Smooth muscle cell (in vitro differentiated cells): ENCODE measurements around the gene ADAM11. TPM values are rescaled to one million over a fixed set of nuclear protein-coding genes. Genes with fewer than 3 reads are reported as not detected.
"Not testable (repeated sequence)": the region's sequence is repeated elsewhere in the genome, so short reads cannot be mapped to it uniquely, and the experiment has no call there.

ENCODE experiments used
- DNase-seq: peaks from one replicate; lab custom pipeline; 2025; ENCODE audit not compliant: unreplicated experiment; lab: John Stamatoyannopoulos, UW
- H2AFZ ChIP-seq: fragments of 200-600 bp; sonication (generic); 2 replicates; pipeline ENCODE4 v1.6.0; 2016; ENCODE audit warnings: antibody characterized with exemption, low read depth, mild to moderate bottlenecking
- H3F3A ChIP-seq: fragments of 200-600 bp; sonication (generic); 2 replicates; pipeline ENCODE4 v1.6.0; 2017; ENCODE audit warnings: antibody characterized with exemption, low read depth
- H3K27ac ChIP-seq: fragments of 200-600 bp; sonication (generic); 2 replicates; pipeline ENCODE4 v1.5.1; 2016; ENCODE audit warnings: low read depth, mild to moderate bottlenecking
- H3K27me3 ChIP-seq: fragments of 200-600 bp; sonication (generic); 2 replicates; pipeline ENCODE4 v1.6.1; 2016; ENCODE audit warnings: low read depth, mild to moderate bottlenecking
- H3K36me3 ChIP-seq: fragments of 200-600 bp; sonication (generic); 2 replicates; pipeline ENCODE4 v1.5.1; 2016; ENCODE audit warnings: low read depth
- H3K4me1 ChIP-seq: fragments of 200-600 bp; sonication (generic); 2 replicates; pipeline ENCODE4 v1.5.1; 2016; ENCODE audit warnings: low read depth
- H3K4me2 ChIP-seq: fragments of 200-600 bp; sonication (generic); 2 replicates; pipeline ENCODE4 v1.6.0; 2016; ENCODE audit warnings: mild to moderate bottlenecking
- H3K4me3 ChIP-seq: fragments of 200-600 bp; sonication (generic); 2 replicates; pipeline ENCODE4 v1.5.1; 2016; ENCODE audit warnings: mild to moderate bottlenecking
- H3K79me2 ChIP-seq: fragments of 200-600 bp; sonication (generic); 2 replicates; pipeline ENCODE4 v1.6.0; 2016; ENCODE audit warnings: low read depth, mild to moderate bottlenecking
- H3K9ac ChIP-seq: fragments of 200-600 bp; sonication (generic); 2 replicates; pipeline ENCODE4 v1.6.0; 2016; ENCODE audit warnings: low read depth
- H3K9me3 ChIP-seq: fragments of 200-600 bp; sonication (generic); replicated peaks from 2 replicates; pipeline ENCODE4 v1.5.1; 2016; ENCODE audit warnings: low read depth
- H4K20me1 ChIP-seq: fragments of 200-600 bp; sonication (generic); 2 replicates; pipeline ENCODE4 v1.6.0; 2016; ENCODE audit warnings: low read depth
- WGBS: methylation state at CpG from one replicate; pipeline ENCODE4 v1.1.7; 2016; ENCODE audit warnings: low lambda C conversion rate; 5-methylcytosine and 5-hydroxymethylcytosine counted together
- polyA plus RNA-seq: library from polyadenylated mRNA; unstranded; fragments of >200 nt; fragmentation: Nextera tagmentation; extraction: Ambion mirVana; gene quantifications from 2 replicates; pipeline ENCODE4 v1.2.1, GENCODE V29; 2016
- total RNA-seq: library from RNA; depleted of rRNA; stranded (reverse); fragments of >200 nt; gene quantifications from 2 replicates; pipeline ENCODE4 v1.2.3, GENCODE V29; 2014
- TF ChIP-seq, protein P1 (sequence below): fragments of 200-600 bp; sonication (generic); IDR thresholded peaks from 2 replicates; pipeline ENCODE4 v1.5.1; 2017; ENCODE audit warnings: borderline replicate concordance, mild to moderate bottlenecking, antibody characterized with exemption; ENCODE audit not compliant: insufficient read depth, poor library complexity, severe bottlenecking

Gene ADAM11, protein sequence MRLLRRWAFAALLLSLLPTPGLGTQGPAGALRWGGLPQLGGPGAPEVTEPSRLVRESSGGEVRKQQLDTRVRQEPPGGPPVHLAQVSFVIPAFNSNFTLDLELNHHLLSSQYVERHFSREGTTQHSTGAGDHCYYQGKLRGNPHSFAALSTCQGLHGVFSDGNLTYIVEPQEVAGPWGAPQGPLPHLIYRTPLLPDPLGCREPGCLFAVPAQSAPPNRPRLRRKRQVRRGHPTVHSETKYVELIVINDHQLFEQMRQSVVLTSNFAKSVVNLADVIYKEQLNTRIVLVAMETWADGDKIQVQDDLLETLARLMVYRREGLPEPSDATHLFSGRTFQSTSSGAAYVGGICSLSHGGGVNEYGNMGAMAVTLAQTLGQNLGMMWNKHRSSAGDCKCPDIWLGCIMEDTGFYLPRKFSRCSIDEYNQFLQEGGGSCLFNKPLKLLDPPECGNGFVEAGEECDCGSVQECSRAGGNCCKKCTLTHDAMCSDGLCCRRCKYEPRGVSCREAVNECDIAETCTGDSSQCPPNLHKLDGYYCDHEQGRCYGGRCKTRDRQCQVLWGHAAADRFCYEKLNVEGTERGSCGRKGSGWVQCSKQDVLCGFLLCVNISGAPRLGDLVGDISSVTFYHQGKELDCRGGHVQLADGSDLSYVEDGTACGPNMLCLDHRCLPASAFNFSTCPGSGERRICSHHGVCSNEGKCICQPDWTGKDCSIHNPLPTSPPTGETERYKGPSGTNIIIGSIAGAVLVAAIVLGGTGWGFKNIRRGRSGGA
- 0.40 TPM in 1 of 2 replicates, not detected in the other for total RNA-seq
- 0.27 and 0.48 TPM in 2 replicates for polyA plus RNA-seq

DNA sequence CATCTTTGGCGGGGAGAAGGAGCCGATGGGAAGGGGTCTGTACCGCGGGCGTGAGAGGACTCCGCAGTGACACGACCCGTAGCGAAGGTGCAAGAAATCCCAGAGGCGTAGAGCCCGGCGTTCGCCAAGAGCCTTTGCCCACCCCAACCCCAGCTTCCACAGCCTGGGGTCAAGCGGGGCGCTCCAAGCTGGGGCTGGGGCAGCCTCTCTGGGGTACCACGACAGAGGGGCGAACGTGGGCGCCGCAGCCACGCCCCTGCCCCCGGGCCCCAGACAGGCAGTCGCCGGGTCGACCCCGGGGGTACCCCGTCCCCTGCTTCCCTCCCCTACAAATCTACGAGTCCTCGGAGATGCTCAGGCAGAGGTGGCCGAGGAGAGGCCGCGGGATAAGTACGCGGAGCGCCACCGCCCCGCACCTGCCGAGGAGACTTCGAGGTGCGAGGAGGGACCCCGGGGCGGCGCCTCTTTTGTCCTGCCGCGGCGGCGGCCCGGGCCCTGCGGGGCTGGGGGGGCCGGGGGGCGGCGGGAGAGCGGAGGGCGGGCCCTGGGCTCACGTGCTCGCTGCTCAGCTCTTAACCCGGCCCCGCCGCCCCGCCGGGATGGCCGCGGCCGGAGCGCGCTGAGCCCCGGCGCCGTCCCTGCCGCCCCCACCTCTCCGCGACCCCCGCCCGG, at the start of gene ADAM11:
ADAM11 (plus strand) TSS at position 575 of the 672 bp plus-strand sequence. CDS start 212 bp downstream, outside the sequence.
- peaks cover 9% of the 10 kb centered on the region for H3K4me1 ChIP-seq
- 15% methylated on average over 22 of the region's 74 CpGs for WGBS
- no peak for DNase-seq

DNA sequence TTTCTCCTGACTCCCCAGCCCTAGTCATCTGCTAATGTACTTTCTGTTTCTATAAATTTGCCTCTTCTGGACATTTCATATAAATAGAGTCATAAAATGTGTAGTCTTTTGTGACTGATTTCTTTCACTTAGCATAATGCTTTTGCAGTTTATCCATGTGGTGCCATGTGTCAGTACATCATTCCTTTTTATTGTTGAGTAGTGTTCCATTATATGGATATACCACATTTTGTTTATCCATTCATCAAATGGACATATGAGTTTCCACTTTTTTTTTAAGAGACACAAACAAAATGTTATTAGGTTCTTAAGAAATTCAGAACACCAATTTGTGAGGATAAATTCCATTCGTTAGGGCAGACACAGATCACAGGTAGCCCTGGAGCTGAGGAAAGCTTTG, 39.3 kb upstream of the ADAM11 start:
- 100% methylated on average over 1 of the region's 1 CpG for WGBS

More for the DNA sequence above, at the start of gene ADAM11:
- Histone ChIP-seq H4K20me1 (no peaks in the 10 kb centered on the region), H2AFZ (no peak within 1 kb of the TSS), H3K9ac (no peak within 1 kb of the TSS), H3K4me3 (peak within 1 kb of the TSS; percentile 47), H3K36me3 (no peaks in the 10 kb centered on the region), H3K27me3 (peaks cover 48% of the 10 kb centered on the region), H3K79me2 (no peaks in the 10 kb centered on the region), H3K9me3 (no peaks in the 10 kb centered on the region), H3K27ac (no peak within 1 kb of the TSS), H3K4me2 (peak within 1 kb of the TSS; percentile 89), H3F3A (no peaks in the 10 kb centered on the region)
- TF ChIP-seq, protein P1, sequence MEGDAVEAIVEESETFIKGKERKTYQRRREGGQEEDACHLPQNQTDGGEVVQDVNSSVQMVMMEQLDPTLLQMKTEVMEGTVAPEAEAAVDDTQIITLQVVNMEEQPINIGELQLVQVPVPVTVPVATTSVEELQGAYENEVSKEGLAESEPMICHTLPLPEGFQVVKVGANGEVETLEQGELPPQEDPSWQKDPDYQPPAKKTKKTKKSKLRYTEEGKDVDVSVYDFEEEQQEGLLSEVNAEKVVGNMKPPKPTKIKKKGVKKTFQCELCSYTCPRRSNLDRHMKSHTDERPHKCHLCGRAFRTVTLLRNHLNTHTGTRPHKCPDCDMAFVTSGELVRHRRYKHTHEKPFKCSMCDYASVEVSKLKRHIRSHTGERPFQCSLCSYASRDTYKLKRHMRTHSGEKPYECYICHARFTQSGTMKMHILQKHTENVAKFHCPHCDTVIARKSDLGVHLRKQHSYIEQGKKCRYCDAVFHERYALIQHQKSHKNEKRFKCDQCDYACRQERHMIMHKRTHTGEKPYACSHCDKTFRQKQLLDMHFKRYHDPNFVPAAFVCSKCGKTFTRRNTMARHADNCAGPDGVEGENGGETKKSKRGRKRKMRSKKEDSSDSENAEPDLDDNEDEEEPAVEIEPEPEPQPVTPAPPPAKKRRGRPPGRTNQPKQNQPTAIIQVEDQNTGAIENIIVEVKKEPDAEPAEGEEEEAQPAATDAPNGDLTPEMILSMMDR, result no peak

DNA sequence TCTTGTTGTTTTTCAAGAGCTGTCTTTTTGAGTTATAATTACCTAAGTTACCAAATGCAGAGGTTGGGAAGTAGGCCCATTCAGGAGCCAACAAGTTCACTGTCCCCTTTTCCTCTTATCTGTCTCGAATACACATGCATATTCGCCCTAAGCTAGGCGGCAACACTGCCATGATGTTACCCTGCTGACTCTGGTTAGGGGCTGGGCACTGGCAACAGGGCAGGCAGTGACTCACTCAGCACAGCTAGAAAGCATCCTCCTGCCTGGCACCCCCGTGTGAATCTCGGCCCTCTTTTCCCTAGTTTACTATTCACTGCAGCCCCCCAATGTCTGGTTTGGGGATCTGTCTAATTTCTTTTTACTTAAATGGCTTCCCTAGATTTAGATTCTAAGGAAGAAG, 36.5 kb upstream of the ADAM11 start:
- H3K9me3 ChIP-seq, result no peaks in the 10 kb centered on the region
- H3K36me3 ChIP-seq, result no peaks in the 10 kb centered on the region
- H3K9ac ChIP-seq, result no peak overlapping the region
- no peaks in the 10 kb centered on the region for H3F3A ChIP-seq
- H3K27ac ChIP-seq, result no peak overlapping the region
- H3K4me1 ChIP-seq, result no peaks in the 10 kb centered on the region
- H4K20me1 ChIP-seq, result no peaks in the 10 kb centered on the region
- no peak overlapping the region for H2AFZ ChIP-seq
- no peaks in the 10 kb centered on the region for H3K79me2 ChIP-seq
- WGBS, result 81% methylated on average over 5 of the region's 5 CpGs
- no peak overlapping the region for H3K4me2 ChIP-seq
- no peak overlapping the region for H3K4me3 ChIP-seq
- TF ChIP-seq, protein P1, result no peak
- H3K27me3 ChIP-seq, result no peaks in the 10 kb centered on the region
- no peak for DNase-seq

More for the DNA sequence above, 39.3 kb upstream of the ADAM11 start:
- Histone ChIP-seq H3K4me3 (no peak overlapping the region), H3F3A (no peaks in the 10 kb centered on the region), H3K4me2 (no peak overlapping the region), H3K9me3 (no peaks in the 10 kb centered on the region), H3K27ac (no peak overlapping the region), H2AFZ (no peak overlapping the region), H3K79me2 (no peaks in the 10 kb centered on the region), H3K27me3 (no peaks in the 10 kb centered on the region), H3K4me1 (no peaks in the 10 kb centered on the region), H4K20me1 (no peaks in the 10 kb centered on the region), H3K9ac (no peak overlapping the region), H3K36me3 (no peaks in the 10 kb centered on the region)
- DNase-seq, result no peak
- TF ChIP-seq, protein P1, result no peak

DNA sequence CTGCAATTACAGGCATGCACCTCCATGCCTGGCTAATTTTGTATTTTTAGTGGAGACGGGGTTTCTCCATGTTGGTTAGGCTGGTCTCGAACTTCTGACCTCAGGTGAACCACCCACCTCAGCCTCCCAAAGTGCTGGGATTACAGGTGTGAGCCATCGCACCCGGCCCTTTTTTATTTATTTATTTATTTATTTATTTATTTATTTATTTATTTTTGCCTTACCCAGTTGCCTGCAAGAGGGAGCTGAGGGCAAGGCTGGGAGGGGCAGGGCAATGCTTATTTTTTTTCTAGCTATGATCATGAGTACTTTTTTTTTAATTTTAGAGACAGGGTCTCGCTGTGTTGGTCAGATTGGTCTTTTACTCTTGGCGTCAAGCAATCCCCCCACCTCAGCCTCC, 32.7 kb upstream of the ADAM11 start:
- not testable (repeated sequence) for H3K36me3 ChIP-seq, H3K79me2 ChIP-seq, H3F3A ChIP-seq, H3K9ac ChIP-seq, H2AFZ ChIP-seq, H3K4me2 ChIP-seq, H3K27ac ChIP-seq, H3K27me3 ChIP-seq, H3K4me1 ChIP-seq, H3K9me3 ChIP-seq, H3K4me3 ChIP-seq, H4K20me1 ChIP-seq, DNase-seq
- over 99% methylated on average over 6 of the region's 6 CpGs for WGBS
